ENCODE measurements around the gene RAP1GAP. TPM values are rescaled to one million over a fixed set of nuclear protein-coding genes. Genes with fewer than 3 reads are reported as not detected.

The RAP1GAP gene
- polyA plus RNA-seq, 2 of the 4 experiments (the other 2 are of a cell fraction), result 5.4 to 16.7 TPM

- DNase-seq (ENCODE audit: low read depth in 1 of 2, low spot score in 1 of 2), result no peak
- Histone ChIP-seq H3K4me2 (no peak overlapping the region), H3K27ac (no peak overlapping the region), H3K4me1 (peaks cover 9% of the 10 kb centered on the region; the same call in 2 of the 3 replicates), H3K9me3 (no peaks in the 10 kb centered on the region), H3K4me3 (no peak overlapping the region)
- ChIA-PET POLR2A (no interaction called here), CTCF (interaction anchor here (1.9 kb wide), 1 partner anchor 255 kb away, joined by 6 read pairs; no protein-coding TSS in a partner anchor)
- no peak for FAIRE-seq
- ATAC-seq, result no peak
- WGBS (ENCODE audit: missing lambda C conversion rate), result 83% methylated on average over 4 of the region's 4 CpGs
- TF ChIP-seq NR3C1 (IDR thresholded peaks at IDR 0.05) (no peak), MAFK (IDR thresholded peaks at IDR 0.05; ENCODE audit: partially characterized antibody) (no peak), PHF8 (IDR thresholded peaks at IDR 0.05; ENCODE audit: borderline replicate concordance, low read depth) (no peak), RARB (CRISPR knock-in tag; IDR thresholded peaks at IDR 0.05) (no peak)
- TF ChIP-seq, protein P1, sequence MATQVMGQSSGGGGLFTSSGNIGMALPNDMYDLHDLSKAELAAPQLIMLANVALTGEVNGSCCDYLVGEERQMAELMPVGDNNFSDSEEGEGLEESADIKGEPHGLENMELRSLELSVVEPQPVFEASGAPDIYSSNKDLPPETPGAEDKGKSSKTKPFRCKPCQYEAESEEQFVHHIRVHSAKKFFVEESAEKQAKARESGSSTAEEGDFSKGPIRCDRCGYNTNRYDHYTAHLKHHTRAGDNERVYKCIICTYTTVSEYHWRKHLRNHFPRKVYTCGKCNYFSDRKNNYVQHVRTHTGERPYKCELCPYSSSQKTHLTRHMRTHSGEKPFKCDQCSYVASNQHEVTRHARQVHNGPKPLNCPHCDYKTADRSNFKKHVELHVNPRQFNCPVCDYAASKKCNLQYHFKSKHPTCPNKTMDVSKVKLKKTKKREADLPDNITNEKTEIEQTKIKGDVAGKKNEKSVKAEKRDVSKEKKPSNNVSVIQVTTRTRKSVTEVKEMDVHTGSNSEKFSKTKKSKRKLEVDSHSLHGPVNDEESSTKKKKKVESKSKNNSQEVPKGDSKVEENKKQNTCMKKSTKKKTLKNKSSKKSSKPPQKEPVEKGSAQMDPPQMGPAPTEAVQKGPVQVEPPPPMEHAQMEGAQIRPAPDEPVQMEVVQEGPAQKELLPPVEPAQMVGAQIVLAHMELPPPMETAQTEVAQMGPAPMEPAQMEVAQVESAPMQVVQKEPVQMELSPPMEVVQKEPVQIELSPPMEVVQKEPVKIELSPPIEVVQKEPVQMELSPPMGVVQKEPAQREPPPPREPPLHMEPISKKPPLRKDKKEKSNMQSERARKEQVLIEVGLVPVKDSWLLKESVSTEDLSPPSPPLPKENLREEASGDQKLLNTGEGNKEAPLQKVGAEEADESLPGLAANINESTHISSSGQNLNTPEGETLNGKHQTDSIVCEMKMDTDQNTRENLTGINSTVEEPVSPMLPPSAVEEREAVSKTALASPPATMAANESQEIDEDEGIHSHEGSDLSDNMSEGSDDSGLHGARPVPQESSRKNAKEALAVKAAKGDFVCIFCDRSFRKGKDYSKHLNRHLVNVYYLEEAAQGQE (IDR thresholded peaks at IDR 0.05), result no peak
Observed at GRCh38 chr1:21707891-21708290, 38.7 kb upstream of the RAP1GAP start.

- 83% methylated on average over 5 of the region's 5 CpGs for WGBS (ENCODE audit: missing lambda C conversion rate)
- DNase-seq (ENCODE audit: low read depth in 1 of 2, low spot score in 1 of 2), result no peak
- no peak for TF ChIP-seq EP300 (IDR thresholded peaks at IDR 0.05)
- TF ChIP-seq, protein P2, sequence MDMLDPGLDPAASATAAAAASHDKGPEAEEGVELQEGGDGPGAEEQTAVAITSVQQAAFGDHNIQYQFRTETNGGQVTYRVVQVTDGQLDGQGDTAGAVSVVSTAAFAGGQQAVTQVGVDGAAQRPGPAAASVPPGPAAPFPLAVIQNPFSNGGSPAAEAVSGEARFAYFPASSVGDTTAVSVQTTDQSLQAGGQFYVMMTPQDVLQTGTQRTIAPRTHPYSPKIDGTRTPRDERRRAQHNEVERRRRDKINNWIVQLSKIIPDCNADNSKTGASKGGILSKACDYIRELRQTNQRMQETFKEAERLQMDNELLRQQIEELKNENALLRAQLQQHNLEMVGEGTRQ (IDR thresholded peaks at IDR 0.05), result no peak
- no peak for TF ChIP-seq EHF (CRISPR knock-in tag; IDR thresholded peaks at IDR 0.05)
- TF ChIP-seq ESRRA (IDR thresholded peaks at IDR 0.05; ENCODE audit: borderline replicate concordance, low read length), result no peak
- no peak for TF ChIP-seq SMC3 (IDR thresholded peaks at IDR 0.05)
- no peak for TF ChIP-seq RFX5 (IDR thresholded peaks at IDR 0.05)
- no peak for TF ChIP-seq CHD4 (IDR thresholded peaks at IDR 0.05; ENCODE audit: borderline replicate concordance)
- TF ChIP-seq MYC (IDR thresholded peaks at IDR 0.05; ENCODE audit: borderline replicate concordance, low read length), result no peak
- no peak for TF ChIP-seq RARB (CRISPR knock-in tag; IDR thresholded peaks at IDR 0.05)
- FAIRE-seq, result no peak
- H3K4me3 ChIP-seq, result no peak overlapping the region
- no peak overlapping the region for H3K4me2 ChIP-seq
- H3K9me3 ChIP-seq, result no peaks in the 10 kb centered on the region
- ChIA-PET POLR2A (no interaction called here), CTCF (interaction anchor here (0.7 to 1.9 kb wide), 3 partner anchors 239 to 273 kb away, joined by 3 to 6 read pairs (median 3); no protein-coding TSS in a partner anchor)
- H3K27ac ChIP-seq, result no peak overlapping the region
- H3K4me1 ChIP-seq, result peaks cover 10% of the 10 kb centered on the region; the same call in 2 of the 3 replicates
- ATAC-seq, result no peak
Observed at GRCh38 chr1:21707086-21707840, 38.1 kb upstream of the RAP1GAP start.

GRCh38 chr1:21706151-21706835 is 37.1 kb upstream of the RAP1GAP start:
- WGBS (ENCODE audit: missing lambda C conversion rate), result 82% methylated on average over 8 of the region's 8 CpGs
- H3K4me3 ChIP-seq, result no peak overlapping the region
- TF ChIP-seq RARB (CRISPR knock-in tag; IDR thresholded peaks at IDR 0.05), result no peak
- no peak for TF ChIP-seq RFX5 (IDR thresholded peaks at IDR 0.05)
- TF ChIP-seq POLR2A (IDR thresholded peaks at IDR 0.05; ENCODE audit: low read length), result no peak
- TF ChIP-seq, protein P1 (IDR thresholded peaks at IDR 0.05), result peak; percentile 45; the same call in 1 of the 2 replicates
- H3K9me3 ChIP-seq, result no peaks in the 10 kb centered on the region
- ChIA-PET POLR2A (no interaction called here), CTCF (interaction anchor here (1.9 kb wide), 1 partner anchor 257 kb away, joined by 6 read pairs; no protein-coding TSS in a partner anchor)
- FAIRE-seq, result no peak
- peaks cover 10% of the 10 kb centered on the region; the same call in 2 of the 3 replicates for H3K4me1 ChIP-seq
- H3K4me2 ChIP-seq, result no peak overlapping the region
- ATAC-seq, result no peak
- H3K27ac ChIP-seq, result no peak overlapping the region
- DNase-seq (ENCODE audit: low read depth in 1 of 2, low spot score in 1 of 2), result no peak

Measured in A549 (cell line).